Neural cell (in vitro differentiated cells): ENCODE data around the gene DENND1A. TPM values are rescaled to one million over a fixed set of nuclear protein-coding genes. Genes with fewer than 3 reads are reported as not detected.

ENCODE experiments used
- H2AFZ ChIP-seq: fragments of 200-600, 300-800 bp; sonication (generic), shearing (Covaris generic); 2 replicates; pipeline ENCODE4 v1.6.0; 2014; ENCODE audit warnings: low read depth, mild to moderate bottlenecking, antibody characterized with exemption, low read length, moderate library complexity
- H3F3A ChIP-seq: fragments of 200-600 bp; shearing (Covaris generic); 2 replicates; pipeline ENCODE4 v1.6.1; 2016; ENCODE audit warnings: mild to moderate bottlenecking, moderate library complexity, mixed read lengths, antibody characterized with exemption, low read length; ENCODE audit not compliant: insufficient read depth, poor library complexity, severe bottlenecking
- H3K27ac ChIP-seq: fragments of 200-600, 300-800 bp; sonication (generic), shearing (Covaris generic); 2 replicates; pipeline ENCODE4 v1.5.1; 2014; ENCODE audit warnings: mild to moderate bottlenecking, low read length, moderate library complexity
- H3K27me3 ChIP-seq: fragments of 300-800, 200-600 bp; sonication (generic), shearing (Covaris generic); 2 replicates; pipeline ENCODE4 v1.6.0; 2014; ENCODE audit warnings: mild to moderate bottlenecking, low read depth, low read length, moderate library complexity; ENCODE audit not compliant: insufficient read depth
- H3K36me3 ChIP-seq: fragments of 300-800, 200-600 bp; sonication (generic), shearing (Covaris generic); 2 replicates; pipeline ENCODE4 v1.5.1; 2014; ENCODE audit warnings: mild to moderate bottlenecking, antibody characterized with exemption, low read length, moderate library complexity; ENCODE audit not compliant: insufficient read depth
- H3K4me2 ChIP-seq: fragments of 300-800, 200-600 bp; sonication (generic), shearing (Covaris generic); 2 replicates; pipeline ENCODE4 v1.6.0; 2014; ENCODE audit warnings: mild to moderate bottlenecking, low read length
- H3K4me3 ChIP-seq: fragments of 300-800, 200-600 bp; sonication (generic), shearing (Covaris generic); 2 replicates; pipeline ENCODE4 v1.5.1; 2014; ENCODE audit warnings: mild to moderate bottlenecking, low read length, moderate library complexity
- H3K79me2 ChIP-seq: fragments of 200-600 bp; shearing (Covaris generic); replicated peaks from 2 replicates; pipeline ENCODE4 v1.6.0; 2014; ENCODE audit warnings: mild to moderate bottlenecking, low read length, moderate library complexity; ENCODE audit not compliant: insufficient read depth
- H3K9ac ChIP-seq: fragments of 300-800, 200-600 bp; sonication (generic), shearing (Covaris generic); 2 replicates; pipeline ENCODE4 v1.6.1; 2016; ENCODE audit warnings: mild to moderate bottlenecking, low read length, mixed read lengths
- H3K9me2 ChIP-seq: fragments of 200-600 bp; shearing (Covaris generic); 2 replicates; pipeline ENCODE4 v1.6.1; 2016; ENCODE audit warnings: mild to moderate bottlenecking, low read length, mixed read lengths; ENCODE audit not compliant: insufficient read depth
- H3K9me3 ChIP-seq: fragments of 200-600, 300-800 bp; sonication (generic), shearing (Covaris generic); 2 replicates; pipeline ENCODE4 v1.6.1; 2016; ENCODE audit warnings: mild to moderate bottlenecking, mixed run types, low read length, moderate library complexity, mixed read lengths
- H4K20me1 ChIP-seq: fragments of 200-600 bp; shearing (Covaris generic); 2 replicates; pipeline ENCODE4 v1.6.1; 2016; ENCODE audit warnings: mild to moderate bottlenecking, mixed run types; ENCODE audit not compliant: insufficient read depth
- EP300 ChIP-seq: fragments of 450-650 bp; conservative IDR thresholded peaks from 2 replicates; pipeline ENCODE4 v1.6.1; 2014; ENCODE audit warnings: antibody characterized with exemption, mild to moderate bottlenecking, moderate library complexity; ENCODE audit not compliant: poor library complexity, severe bottlenecking
- EZH2 ChIP-seq: fragments of 200-600, 300-800 bp; shearing (Covaris generic), sonication (generic); IDR thresholded peaks from 2 replicates; pipeline ENCODE4 v1.6.1; 2014; ENCODE audit warnings: antibody characterized with exemption, low read length, borderline replicate concordance, mild to moderate bottlenecking; ENCODE audit not compliant: insufficient read depth, poor library complexity, severe bottlenecking
- MXI1 ChIP-seq: fragments of 450-650 bp; conservative IDR thresholded peaks from 2 replicates; pipeline ENCODE4 v1.6.1; 2014; ENCODE audit warnings: antibody characterized with exemption, mild to moderate bottlenecking; ENCODE audit not compliant: poor library complexity, severe bottlenecking
- POLR2AphosphoS5 ChIP-seq: IDR thresholded peaks from 2 replicates; pipeline ENCODE4 v1.6.1; 2012
- RAD21 ChIP-seq: fragments of 450-650 bp; conservative IDR thresholded peaks from 2 replicates; pipeline ENCODE4 v1.6.1; 2014; ENCODE audit warnings: antibody characterized with exemption, mild to moderate bottlenecking, moderate library complexity
- SMC3 ChIP-seq: fragments of 450-650 bp; conservative IDR thresholded peaks from 2 replicates; pipeline ENCODE4 v1.6.1; 2014; ENCODE audit warnings: antibody characterized with exemption, mild to moderate bottlenecking, moderate library complexity; ENCODE audit not compliant: poor library complexity
- TAF1 ChIP-seq: IDR thresholded peaks from 2 replicates; pipeline ENCODE4 v1.6.1; 2012; ENCODE audit warnings: low read depth
- polyA plus RNA-seq: library from polyadenylated mRNA; depleted of rRNA; stranded (reverse); fragments of >200 nt; gene quantifications from 2 replicates; pipeline ENCODE4 v1.2.3, GENCODE V29; 2014
- TF ChIP-seq, protein P1 (sequence below): IDR thresholded peaks from 2 replicates; pipeline ENCODE4 v1.6.1; 2012; ENCODE audit warnings: borderline replicate concordance
- TF ChIP-seq, protein P2 (sequence below): fragments of 450-650 bp; IDR thresholded peaks from 2 replicates; pipeline ENCODE4 v1.5.1; 2014; ENCODE audit warnings: antibody characterized with exemption, mild to moderate bottlenecking, moderate library complexity; ENCODE audit not compliant: poor library complexity, severe bottlenecking

The DENND1A gene
- polyA plus RNA-seq, 1 donor from 2014 or later = 2.3 TPM

DNA sequence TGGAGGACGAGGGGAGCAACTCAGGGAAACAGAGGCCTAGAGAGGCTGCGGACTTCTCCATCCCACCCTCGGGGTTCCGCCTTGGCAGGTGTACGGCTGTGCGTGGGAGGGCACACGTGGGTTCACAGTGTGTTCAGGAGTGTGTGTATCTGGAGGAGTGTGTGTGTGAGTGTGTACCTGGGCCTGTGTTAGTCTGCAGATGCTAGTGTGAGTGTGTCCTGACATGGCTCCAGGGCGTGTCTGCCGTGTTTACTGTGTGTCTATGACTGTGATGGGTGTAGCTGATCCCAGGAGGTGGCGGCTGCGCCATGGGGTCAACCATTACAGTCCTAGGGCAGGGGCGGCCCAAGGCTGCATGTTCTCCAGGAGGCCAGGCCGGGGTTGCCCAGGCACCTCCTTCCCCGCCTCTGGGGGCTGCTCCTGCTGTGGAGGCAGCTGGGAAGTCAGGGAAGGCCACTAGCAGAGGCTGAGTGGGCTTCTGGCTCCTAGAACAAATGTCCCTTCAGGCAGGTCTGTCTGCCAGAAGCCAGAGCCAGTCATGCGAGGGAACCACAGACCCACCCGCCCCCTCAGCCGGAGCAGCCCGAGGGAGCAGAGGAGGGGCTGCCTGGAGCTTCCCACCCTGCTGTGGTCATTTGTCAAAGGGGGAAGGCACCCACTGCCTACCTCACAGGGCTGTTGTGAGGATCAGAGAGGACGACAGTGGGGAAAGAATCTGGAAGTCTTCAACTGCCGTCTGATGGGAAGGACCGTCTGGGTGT is 552.5 kb downstream of the DENND1A start:
- Histone ChIP-seq H3K27ac (no peak overlapping the region), H3K4me3 (no peak overlapping the region)

DNA sequence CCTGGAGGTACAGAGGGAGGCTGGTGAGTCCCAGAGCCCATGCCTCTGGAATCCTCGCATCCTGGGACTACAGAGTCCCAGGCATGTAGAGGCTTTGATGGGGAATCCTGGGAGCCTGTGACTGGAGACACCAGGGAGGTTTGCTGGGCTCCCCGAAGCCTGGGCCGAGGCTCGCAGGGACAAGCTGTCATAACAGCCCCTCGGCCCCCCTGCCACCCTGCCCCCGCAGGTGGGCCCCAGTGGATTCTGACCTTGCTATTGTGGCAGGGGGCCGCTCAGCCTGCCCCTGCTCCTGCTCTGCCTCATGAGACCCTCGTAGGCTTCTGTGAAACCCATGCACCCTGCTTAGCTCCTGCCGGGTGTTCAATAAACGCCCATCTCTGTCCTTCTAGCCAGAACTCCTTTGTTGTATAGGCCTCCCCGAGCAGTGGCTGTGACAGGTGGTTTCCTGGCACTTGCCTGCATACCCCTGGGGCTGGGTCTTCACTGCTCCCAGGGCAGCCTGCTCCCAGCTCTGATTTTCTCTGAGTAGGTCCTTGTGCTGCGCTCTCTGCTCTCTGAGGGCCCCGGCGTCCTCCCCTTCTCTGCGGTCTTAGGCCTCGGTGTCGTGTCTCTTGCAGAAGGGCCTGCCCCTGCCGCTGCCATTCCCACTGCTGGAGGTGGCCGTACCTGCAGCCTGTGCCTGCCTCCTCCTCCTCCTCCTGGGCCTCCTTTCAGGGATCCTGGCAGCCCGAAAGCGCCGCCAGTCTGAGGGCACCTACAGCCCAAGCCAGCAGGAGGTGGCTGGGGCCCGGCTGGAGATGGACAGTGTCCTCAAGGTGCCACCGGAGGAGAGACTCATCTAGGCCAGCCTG is 553.5 kb downstream of the DENND1A start:
- Histone ChIP-seq H4K20me1 (no peaks in the 10 kb centered on the region), H3K27ac (no peak overlapping the region), H3K9me2 (no peaks in the 10 kb centered on the region), H3K4me3 (no peak overlapping the region), H2AFZ (no peak overlapping the region), H3K9ac (no peak overlapping the region), H3K4me2 (no peak overlapping the region), H3K79me2 (no peaks in the 10 kb centered on the region), H3F3A (no peaks in the 10 kb centered on the region), H3K27me3 (no peaks in the 10 kb centered on the region), H3K9me3 (no peaks in the 10 kb centered on the region), H3K36me3 (no peaks in the 10 kb centered on the region)
- TF ChIP-seq MXI1 (no peak), EP300 (no peak), EZH2 (no peak), SMC3 (no peak), POLR2AphosphoS5 (no peak), TAF1 (no peak), RAD21 (no peak)
- TF ChIP-seq, protein P1, sequence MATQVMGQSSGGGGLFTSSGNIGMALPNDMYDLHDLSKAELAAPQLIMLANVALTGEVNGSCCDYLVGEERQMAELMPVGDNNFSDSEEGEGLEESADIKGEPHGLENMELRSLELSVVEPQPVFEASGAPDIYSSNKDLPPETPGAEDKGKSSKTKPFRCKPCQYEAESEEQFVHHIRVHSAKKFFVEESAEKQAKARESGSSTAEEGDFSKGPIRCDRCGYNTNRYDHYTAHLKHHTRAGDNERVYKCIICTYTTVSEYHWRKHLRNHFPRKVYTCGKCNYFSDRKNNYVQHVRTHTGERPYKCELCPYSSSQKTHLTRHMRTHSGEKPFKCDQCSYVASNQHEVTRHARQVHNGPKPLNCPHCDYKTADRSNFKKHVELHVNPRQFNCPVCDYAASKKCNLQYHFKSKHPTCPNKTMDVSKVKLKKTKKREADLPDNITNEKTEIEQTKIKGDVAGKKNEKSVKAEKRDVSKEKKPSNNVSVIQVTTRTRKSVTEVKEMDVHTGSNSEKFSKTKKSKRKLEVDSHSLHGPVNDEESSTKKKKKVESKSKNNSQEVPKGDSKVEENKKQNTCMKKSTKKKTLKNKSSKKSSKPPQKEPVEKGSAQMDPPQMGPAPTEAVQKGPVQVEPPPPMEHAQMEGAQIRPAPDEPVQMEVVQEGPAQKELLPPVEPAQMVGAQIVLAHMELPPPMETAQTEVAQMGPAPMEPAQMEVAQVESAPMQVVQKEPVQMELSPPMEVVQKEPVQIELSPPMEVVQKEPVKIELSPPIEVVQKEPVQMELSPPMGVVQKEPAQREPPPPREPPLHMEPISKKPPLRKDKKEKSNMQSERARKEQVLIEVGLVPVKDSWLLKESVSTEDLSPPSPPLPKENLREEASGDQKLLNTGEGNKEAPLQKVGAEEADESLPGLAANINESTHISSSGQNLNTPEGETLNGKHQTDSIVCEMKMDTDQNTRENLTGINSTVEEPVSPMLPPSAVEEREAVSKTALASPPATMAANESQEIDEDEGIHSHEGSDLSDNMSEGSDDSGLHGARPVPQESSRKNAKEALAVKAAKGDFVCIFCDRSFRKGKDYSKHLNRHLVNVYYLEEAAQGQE = no peak

More for the DNA sequence above, 552.5 kb downstream of the DENND1A start:
- no peak for TF ChIP-seq RAD21
- no peak for TF ChIP-seq SMC3
- TF ChIP-seq MXI1 = no peak
- no peak for TF ChIP-seq EP300
- no peak for TF ChIP-seq POLR2AphosphoS5
- TF ChIP-seq, protein P2, sequence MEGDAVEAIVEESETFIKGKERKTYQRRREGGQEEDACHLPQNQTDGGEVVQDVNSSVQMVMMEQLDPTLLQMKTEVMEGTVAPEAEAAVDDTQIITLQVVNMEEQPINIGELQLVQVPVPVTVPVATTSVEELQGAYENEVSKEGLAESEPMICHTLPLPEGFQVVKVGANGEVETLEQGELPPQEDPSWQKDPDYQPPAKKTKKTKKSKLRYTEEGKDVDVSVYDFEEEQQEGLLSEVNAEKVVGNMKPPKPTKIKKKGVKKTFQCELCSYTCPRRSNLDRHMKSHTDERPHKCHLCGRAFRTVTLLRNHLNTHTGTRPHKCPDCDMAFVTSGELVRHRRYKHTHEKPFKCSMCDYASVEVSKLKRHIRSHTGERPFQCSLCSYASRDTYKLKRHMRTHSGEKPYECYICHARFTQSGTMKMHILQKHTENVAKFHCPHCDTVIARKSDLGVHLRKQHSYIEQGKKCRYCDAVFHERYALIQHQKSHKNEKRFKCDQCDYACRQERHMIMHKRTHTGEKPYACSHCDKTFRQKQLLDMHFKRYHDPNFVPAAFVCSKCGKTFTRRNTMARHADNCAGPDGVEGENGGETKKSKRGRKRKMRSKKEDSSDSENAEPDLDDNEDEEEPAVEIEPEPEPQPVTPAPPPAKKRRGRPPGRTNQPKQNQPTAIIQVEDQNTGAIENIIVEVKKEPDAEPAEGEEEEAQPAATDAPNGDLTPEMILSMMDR = no peak
- TF ChIP-seq, protein P1 = no peak
- no peak for TF ChIP-seq TAF1
- TF ChIP-seq EZH2 = no peak
- no peaks in the 10 kb centered on the region for H3K9me3 ChIP-seq
- H3K9me2 ChIP-seq = no peaks in the 10 kb centered on the region
- H3K9ac ChIP-seq = no peak overlapping the region
- H3K4me2 ChIP-seq = no peak overlapping the region
- H3K27me3 ChIP-seq = no peaks in the 10 kb centered on the region
- H3K36me3 ChIP-seq = no peaks in the 10 kb centered on the region
- H2AFZ ChIP-seq = no peak overlapping the region
- H4K20me1 ChIP-seq = no peaks in the 10 kb centered on the region
- H3F3A ChIP-seq = no peaks in the 10 kb centered on the region
- no peaks in the 10 kb centered on the region for H3K79me2 ChIP-seq
